Stomach (tissue), 9 donors: ENCODE results near the gene ELMO3. TPM values are rescaled to one million over a fixed set of nuclear protein-coding genes. Genes with fewer than 3 reads are reported as not detected.

ENCODE experiments used
- DNase-seq, 2 donors: peaks; one replicate each; pipeline versions ENCODE4 v3.0.0 to v3.0.0-alpha.2; 2013 to 2019
- H3K27ac ChIP-seq, 5 donors: fragments of 200-600 bp in 4 of 5; sonication (generic) in 4 of 5; one replicate each; pipeline ENCODE4 v1.5.1; 2013 to 2019; ENCODE audit warnings: mild to moderate bottlenecking in 1 of 5, moderate library complexity in 1 of 5
- H3K27me3 ChIP-seq, 3 donors: fragments of 200-600 bp; sonication (generic); one replicate each; pipeline ENCODE4 v1.5.1; 2017 to 2019; ENCODE audit warnings: mixed run types in 1 of 3
- H3K36me3 ChIP-seq, 4 donors: fragments of 200-600 bp; sonication (generic); 1 replicate in 3 of 4; 2 replicates in 1 of 4; pipeline ENCODE4 v1.5.1; 2016 to 2019
- H3K4me1 ChIP-seq, 4 donors: fragments of 200-600 bp; sonication (generic); one replicate each; pipeline ENCODE4 v1.5.1; 2016 to 2019
- H3K4me3 ChIP-seq, 4 donors: fragments of 200-600 bp; sonication (generic) in 3 of 4; one replicate each; pipeline ENCODE4 v1.5.1; 2016 to 2019; ENCODE audit warnings: mild to moderate bottlenecking in 1 of 4
- H3K9me3 ChIP-seq, 4 donors: fragments of 200-600 bp; sonication (generic); one replicate each; pipeline ENCODE4 v1.5.1; 2016 to 2019
- CTCF ChIP-seq, 7 experiments: fragments of 450-650 bp in 4 of 7; fragments of 200-600 bp in 3 of 7; sonication (generic) in 3 of 7; IDR thresholded peaks; one replicate each; pipeline ENCODE4 v1.5.1; 2016 to 2019; ENCODE audit warnings: antibody characterized with exemption in 7 of 7, control low read depth in 2 of 7, mild to moderate bottlenecking in 1 of 7
- EP300 ChIP-seq: sonication (generic); formaldehyde crosslinking; IDR thresholded peaks from one replicate; pipeline ENCODE4 v1.6.1; 2017; ENCODE audit warnings: antibody characterized with exemption
- POLR2A ChIP-seq, 4 donors: fragments of 450-650 bp; IDR thresholded peaks; one replicate each; pipeline ENCODE4 v1.6.1; 2016; ENCODE audit warnings: antibody characterized with exemption in 4 of 4, control low read depth in 2 of 4, mild to moderate bottlenecking in 1 of 4, moderate library complexity in 1 of 4
- POLR2AphosphoS5 ChIP-seq, 3 donors: sonication (generic); formaldehyde crosslinking; IDR thresholded peaks; one replicate each; pipeline ENCODE4 v1.6.1; 2016; ENCODE audit warnings: antibody characterized with exemption in 3 of 3
- WGBS, 5 donors: extraction: QIAGEN DNeasy Blood & Tissue Kit in 3 of 5; methylation state at CpG; one replicate each; pipeline versions ENCODE4 v1.1.5 to v1.1.7; 2013 to 2018; 5-methylcytosine and 5-hydroxymethylcytosine counted together
- intact Hi-C: fragments of 100-400 bp; cut with DNase I; formaldehyde crosslinking; loops from one replicate; pipeline ENCODE4 v1.15.1; 2023; ENCODE audit warnings: low total_unique reads
- polyA plus RNA-seq, 3 donors: library from polyadenylated mRNA; stranded (reverse); fragments of 200-250 nt; gene quantifications; one replicate each; pipeline ENCODE4 v1.2.3, GENCODE V29; 2013
- total RNA-seq, 5 donors: library from RNA; depleted of rRNA; stranded (reverse); fragments of >200 nt; gene quantifications; one replicate each; pipeline versions ENCODE4 v1.1.0 to v1.2.3, GENCODE V29; 2014 to 2016
- donor health status: healthy with polysubstance abuse.
- donor health status: Bipolar disorder and iron deficiency.
- donor health status: healthy.

Gene ELMO3
- total and polyA plus RNA-seq, 8 donors: 11.6 to 133 (median 40.8) TPM

GRCh38 chr16:67184995-67185650, 13.8 kb upstream of the ELMO3 start:
- intact Hi-C loops: no loop called here
- DNase-seq: peak; percentile 95 to 96
- WGBS, 5 donors: 10 to 26% (median 11%) methylated on average over 18 to 43 of the region's 43 CpGs

GRCh38 chr16:67185651-67186134, 13.2 kb upstream of the ELMO3 start:
- 9 to 12% (median 10%) methylated on average over 12 of the region's 12 CpGs for WGBS, 5 donors
- DNase-seq: no peak
- H3K27me3 ChIP-seq: peaks cover 0 to 4% (median 0%) of the 10 kb centered on the region in 3 donors
- H3K27ac ChIP-seq: no peak overlapping the region
- no peaks in the 10 kb centered on the region for H3K36me3 ChIP-seq
- H3K4me3 ChIP-seq: peak overlapping the region; percentile 54 to 78 (median 59)
- H3K9me3 ChIP-seq: no peaks in the 10 kb centered on the region
- TF ChIP-seq EP300 (no peak), POLR2AphosphoS5 (IDR thresholded peaks at IDR 0.05) (no peak), CTCF (IDR thresholded peaks at IDR 0.05) (peak in 1 of 7 experiments; percentile 11)
- intact Hi-C loops: no loop called here
- H3K4me1 ChIP-seq: peaks cover 22 to 54% (median 37%) of the 10 kb centered on the region in 4 donors

More at GRCh38 chr16:67184995-67185650, 13.8 kb upstream of the ELMO3 start:
- peaks cover 22 to 55% (median 38%) of the 10 kb centered on the region in 4 donors for H3K4me1 ChIP-seq
- peak overlapping the region; percentile 54 to 78 (median 59) for H3K4me3 ChIP-seq
- no peaks in the 10 kb centered on the region for H3K9me3 ChIP-seq
- TF ChIP-seq CTCF (IDR thresholded peaks at IDR 0.05) (peak in 5 of 7 experiments; percentile 61 to 83 (median 77)), POLR2AphosphoS5 (IDR thresholded peaks at IDR 0.05) (peak; percentile 21 to 84 (median 52)), EP300 (no peak)
- H3K27ac ChIP-seq: peak overlapping the region in 3 of 5 donors; percentile 95 to 97 (median 96)
- no peaks in the 10 kb centered on the region for H3K36me3 ChIP-seq
- H3K27me3 ChIP-seq: peaks cover 0 to 4% (median 0%) of the 10 kb centered on the region in 3 donors

- no peak for DNase-seq
- H3K27ac ChIP-seq: no peak overlapping the region
- TF ChIP-seq POLR2A (IDR thresholded peaks at IDR 0.05) (no peak), EP300 (no peak), CTCF (IDR thresholded peaks at IDR 0.05) (no peak), POLR2AphosphoS5 (IDR thresholded peaks at IDR 0.05) (no peak)
- intact Hi-C loops: no loop called here
- H3K9me3 ChIP-seq: no peaks in the 10 kb centered on the region
- WGBS, 5 donors: 38 to 64% (median 51%) methylated on average over 4 to 5 of the region's 5 CpGs
- H3K4me1 ChIP-seq: peaks cover 28 to 52% (median 36%) of the 10 kb centered on the region in 4 donors
- peaks cover 0 to 4% (median 0%) of the 10 kb centered on the region in 3 donors for H3K27me3 ChIP-seq
- no peaks in the 10 kb centered on the region for H3K36me3 ChIP-seq
- no peak overlapping the region for H3K4me3 ChIP-seq
Observed at GRCh38 chr16:67186550-67186950, 12.4 kb upstream of the ELMO3 start.

- Histone ChIP-seq H3K9me3 (no peaks in the 10 kb centered on the region), H3K4me3 (no peak overlapping the region), H3K27me3 (peaks cover 0 to 4% (median 0%) of the 10 kb centered on the region in 3 donors), H3K36me3 (no peaks in the 10 kb centered on the region), H3K27ac (no peak overlapping the region), H3K4me1 (peaks cover 31 to 47% (median 37%) of the 10 kb centered on the region in 4 donors)
- intact Hi-C loops: no loop called here
- no peak for DNase-seq
- 79 to 93% (median 88%) methylated on average over 8 to 26 of the region's 26 CpGs for WGBS, 5 donors
- TF ChIP-seq EP300 (no peak), POLR2A (IDR thresholded peaks at IDR 0.05) (no peak), CTCF (IDR thresholded peaks at IDR 0.05) (no peak), POLR2AphosphoS5 (IDR thresholded peaks at IDR 0.05) (no peak)
Observed at GRCh38 chr16:67187175-67187890, 11.6 kb upstream of the ELMO3 start.
